SKM-1 treated with dmso at 0.1 percent for 144 hours (cell line): ENCODE measurements around the gene IGSF3.
"Not testable (repeated sequence)": the region's sequence is repeated elsewhere in the genome, so short reads cannot be mapped to it uniquely, and the experiment has no call there.

ENCODE experiments used
- DNase-seq: peaks from one replicate; lab custom pipeline; 2025; ENCODE audit not compliant: unreplicated experiment; lab: John Stamatoyannopoulos, UW

IGSF3 gene

GRCh38 chr1:116631996-116632925 is 35.3 kb downstream of the IGSF3 start:
- DNase-seq, result not testable (repeated sequence)

DNA sequence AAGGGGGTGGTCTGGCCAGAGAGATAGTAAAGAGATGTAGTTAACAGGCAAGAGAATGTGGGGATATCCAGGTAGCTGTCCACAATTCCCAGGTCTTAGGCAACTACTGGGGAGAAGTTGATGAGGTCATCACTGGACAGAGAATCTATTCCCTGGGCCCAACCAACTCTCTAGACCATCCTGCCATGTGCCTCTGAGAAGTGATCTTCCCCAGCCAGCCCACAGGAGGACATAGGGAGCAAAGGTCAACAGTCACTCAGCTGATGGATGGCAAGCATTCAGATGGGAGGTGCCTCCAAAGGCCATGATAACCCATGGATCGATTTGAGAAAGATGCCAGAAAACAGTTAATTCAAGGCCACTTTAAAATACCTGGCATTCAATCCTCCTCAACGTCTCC is 36.0 kb downstream of the IGSF3 start:
- DNase-seq, result not testable (repeated sequence)

DNA sequence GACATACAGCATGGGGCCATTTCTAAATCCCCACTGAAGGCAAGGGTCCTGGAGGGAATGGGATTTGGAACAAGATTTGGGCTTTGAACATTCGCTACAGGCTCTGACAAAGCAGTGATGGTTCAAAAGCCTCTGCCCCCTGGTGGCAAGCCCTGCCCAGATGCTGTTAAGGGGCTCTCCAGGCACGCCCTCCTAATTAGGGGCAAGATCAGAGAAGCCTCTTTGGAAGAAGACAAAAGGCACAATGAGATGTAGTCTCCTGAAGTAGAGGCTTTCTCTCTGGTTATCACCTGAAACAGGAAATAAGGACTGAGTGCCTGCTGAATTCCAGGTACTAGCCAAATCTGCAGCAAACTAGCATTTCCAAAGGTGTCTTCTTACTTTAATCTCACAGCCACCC is 37.5 kb downstream of the IGSF3 start:
- not testable (repeated sequence) for DNase-seq

- not testable (repeated sequence) for DNase-seq
These were observed 38.1 kb downstream of the IGSF3 start for GRCh38 chr1:116629441-116629840.

DNA sequence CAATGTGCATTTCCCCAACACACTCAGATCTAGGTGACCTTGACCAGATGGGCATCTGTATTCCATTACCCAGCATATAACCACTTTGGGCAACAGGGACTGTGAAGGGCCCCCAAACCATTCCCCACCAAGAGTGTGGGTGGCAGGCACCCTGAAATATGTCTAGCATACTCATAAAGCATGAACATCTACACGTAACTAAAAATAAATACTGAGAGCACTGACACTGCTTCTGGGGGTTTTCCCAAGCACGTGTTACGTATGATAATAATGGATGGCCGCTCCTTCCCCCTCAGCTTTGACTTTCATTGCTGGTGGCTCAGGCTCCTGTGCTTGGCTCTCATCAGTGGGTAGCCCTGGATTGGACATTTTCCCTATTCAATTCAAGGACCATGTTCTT is 39.1 kb downstream of the IGSF3 start:
- no peak for DNase-seq

- DNase-seq, result not testable (repeated sequence)
These were observed 40.2 kb downstream of the IGSF3 start for GRCh38 chr1:116627357-116627756.

DNA sequence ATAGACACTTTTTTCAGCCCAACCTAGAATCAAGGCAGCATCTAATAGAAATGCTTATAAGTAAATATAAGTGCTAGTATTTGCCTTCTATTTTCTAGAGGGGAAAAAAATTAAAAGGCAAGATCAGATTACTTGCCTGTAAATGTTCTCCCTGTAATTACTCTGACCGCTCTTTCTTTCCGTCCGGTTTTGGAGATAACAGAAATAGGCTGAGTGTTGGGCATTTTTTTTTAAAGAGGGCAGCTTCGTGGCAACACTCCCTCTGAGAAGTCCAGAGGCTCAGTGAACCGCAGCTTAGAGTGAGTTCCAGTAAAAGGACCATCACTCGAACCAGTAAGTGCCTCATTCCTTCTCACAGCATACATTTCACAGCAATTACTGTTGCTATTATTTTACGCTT is 40.6 kb downstream of the IGSF3 start:
- not testable (repeated sequence) for DNase-seq

DNA sequence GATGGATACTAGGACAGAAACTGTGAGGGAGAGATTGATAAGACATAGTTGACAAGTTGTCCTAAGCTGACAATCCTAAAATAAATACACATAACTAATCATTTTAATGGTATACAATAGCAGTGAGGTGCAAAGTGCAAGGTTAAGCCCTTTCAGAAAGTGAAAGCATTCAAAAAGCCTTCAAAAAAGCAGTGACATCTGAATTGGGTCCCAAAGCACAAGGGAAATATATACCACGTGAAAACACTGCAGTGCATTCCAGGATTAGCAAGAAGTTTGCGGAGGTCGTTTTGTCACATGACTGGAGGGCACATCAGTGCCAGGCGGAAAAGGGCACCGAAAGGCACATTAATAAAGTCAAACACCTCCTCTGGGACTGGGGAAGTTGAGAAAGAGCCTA is 42.4 kb downstream of the IGSF3 start:
- not testable (repeated sequence) for DNase-seq

DNA sequence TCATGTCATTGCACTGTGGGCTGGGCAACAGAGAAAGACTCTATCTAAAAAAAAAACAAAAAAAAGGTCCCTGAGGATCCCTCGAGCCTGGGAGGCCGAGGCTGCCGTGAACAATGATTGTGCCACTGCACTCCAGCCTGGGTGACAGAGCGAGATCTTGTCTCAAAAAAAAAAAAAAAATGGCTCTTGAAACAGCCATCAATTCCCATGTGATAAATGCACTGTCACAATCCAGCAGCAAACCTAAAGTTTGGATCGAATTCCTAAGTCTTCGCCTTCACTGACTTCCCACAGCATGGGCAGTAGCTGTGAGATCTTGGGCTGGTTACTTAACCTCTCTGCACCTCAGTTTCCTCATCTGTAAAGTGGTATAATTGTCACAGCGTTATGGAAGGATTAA is 43.5 kb downstream of the IGSF3 start:
- DNase-seq, result no peak

- DNase-seq, result not testable (repeated sequence)
These were observed 45.0 kb downstream of the IGSF3 start for GRCh38 chr1:116622496-116622895.

DNA sequence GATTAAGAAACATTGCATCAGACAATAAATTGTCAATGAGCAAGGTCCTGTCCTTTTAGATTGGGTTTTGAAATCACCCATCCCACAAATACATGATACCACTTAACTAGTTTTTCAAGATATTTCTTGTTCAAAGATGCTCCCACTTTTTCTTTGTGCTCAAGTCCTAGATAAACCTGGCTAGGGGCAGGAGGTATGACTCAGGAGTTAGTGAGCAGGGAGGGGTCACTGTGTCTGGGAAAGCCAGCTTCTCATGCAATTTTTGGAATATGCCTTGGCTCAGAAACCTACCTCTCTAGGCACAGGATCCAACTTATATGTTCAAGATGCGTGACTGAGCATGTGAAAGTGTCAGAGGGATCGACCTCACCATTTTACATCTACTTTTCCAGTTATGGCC is 45.8 kb downstream of the IGSF3 start:
- not testable (repeated sequence) for DNase-seq

DNA sequence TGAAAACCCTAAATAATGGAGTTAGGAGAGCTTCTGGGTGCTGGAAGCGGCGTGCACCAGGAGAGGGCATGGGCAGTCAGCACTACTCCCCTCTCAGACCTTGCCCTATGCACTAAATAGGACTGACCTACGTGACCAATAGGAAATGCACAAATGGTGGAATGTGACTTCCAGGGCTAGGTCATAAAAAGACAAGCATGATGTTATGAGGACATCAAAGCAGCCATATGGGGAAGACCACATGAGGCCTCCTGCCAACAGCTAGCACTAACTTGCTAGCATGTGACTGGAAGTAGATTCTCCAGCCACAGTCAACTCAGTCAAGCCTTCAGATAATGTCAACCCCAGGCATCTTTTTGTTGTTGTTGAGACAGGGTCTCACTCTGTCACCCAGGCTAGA is 47.1 kb downstream of the IGSF3 start:
- not testable (repeated sequence) for DNase-seq

DNA sequence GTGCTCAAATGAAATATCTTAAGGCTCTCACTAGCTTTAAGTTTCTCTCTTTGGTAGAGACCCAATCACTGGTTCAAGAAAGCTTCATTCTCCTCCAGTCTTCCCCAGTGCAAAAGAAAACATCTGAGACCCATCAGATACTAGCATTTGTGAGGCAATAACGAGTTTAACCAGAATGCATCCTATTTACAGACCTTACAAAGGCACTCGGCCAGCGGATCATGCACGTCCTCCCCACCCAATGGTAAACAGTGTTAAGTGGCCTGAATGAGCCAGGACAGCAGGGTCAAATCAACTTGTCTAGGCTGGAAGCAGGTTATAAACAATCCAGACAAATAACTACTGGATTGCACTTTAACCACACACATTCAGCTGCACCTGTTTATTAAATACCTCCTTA is 48.4 kb downstream of the IGSF3 start:
- DNase-seq, result not testable (repeated sequence)

DNA sequence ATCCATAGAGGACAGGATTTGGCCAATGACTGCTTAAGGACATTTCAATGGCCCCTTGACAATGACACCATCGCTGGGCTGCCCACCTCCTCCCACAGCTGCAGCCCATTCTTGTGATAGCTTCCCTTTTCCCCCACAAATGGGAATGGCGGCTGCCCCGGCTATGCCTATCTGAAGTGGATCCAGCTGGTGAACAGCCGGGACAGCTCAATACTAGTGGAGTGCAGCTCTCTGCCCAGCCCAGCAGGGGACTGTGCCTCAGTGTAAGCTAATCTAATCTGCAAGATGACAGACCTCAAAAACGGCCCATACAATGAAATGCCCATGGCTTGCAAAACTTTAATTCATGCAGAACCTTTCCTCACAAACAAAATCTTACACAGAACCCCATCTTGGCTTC is 49.7 kb downstream of the IGSF3 start:
- DNase-seq, result not testable (repeated sequence)

DNA sequence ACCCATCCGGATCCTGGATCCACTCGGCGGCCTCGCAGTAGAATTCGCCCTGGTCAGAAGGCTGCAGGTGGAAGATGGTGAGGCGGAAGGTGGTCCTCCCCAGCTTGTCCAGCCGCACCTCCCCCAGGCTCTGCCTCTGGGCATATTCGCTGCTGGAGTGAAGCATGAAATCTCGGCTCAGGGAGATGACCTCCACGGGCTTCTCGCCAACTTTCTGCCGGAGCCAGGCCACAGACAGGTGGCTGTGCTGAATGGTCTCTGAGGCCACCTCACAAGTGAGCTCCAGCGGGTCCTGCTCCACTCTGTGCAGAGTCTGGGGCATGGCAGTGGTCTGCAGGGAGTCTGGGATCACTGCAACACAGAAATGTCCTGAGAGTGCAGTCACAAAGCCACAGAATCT is 53.7 kb downstream of the IGSF3 start:
- DNase-seq, result not testable (repeated sequence)

DNA sequence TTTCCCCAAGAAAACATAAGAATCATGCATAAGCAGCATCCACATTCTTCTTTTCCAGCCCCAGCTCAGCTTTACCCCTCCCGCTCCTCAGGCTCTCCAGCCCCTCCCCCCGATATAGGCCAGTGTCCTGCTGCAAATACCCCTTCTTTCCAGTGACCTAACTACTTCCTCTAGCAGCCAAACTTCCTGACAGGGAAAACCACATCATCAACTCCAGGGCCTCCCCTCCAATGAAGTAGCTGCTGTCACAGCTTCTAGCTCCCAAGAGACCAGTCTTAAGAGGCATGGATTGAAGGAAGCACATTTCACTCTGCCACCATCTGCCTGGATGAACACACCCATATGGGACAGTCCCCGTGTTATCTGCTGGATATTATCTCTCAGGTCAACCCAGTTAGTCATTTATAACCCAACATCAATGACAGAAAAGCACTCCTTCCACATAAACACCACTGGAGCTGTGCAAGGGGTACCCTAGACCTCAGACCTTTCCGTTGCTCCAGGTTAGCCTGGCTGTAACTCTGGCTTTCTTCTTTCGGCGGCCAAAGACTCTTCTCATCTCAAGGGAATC is 57.6 kb downstream of the IGSF3 start:
- not testable (repeated sequence) for DNase-seq

DNA sequence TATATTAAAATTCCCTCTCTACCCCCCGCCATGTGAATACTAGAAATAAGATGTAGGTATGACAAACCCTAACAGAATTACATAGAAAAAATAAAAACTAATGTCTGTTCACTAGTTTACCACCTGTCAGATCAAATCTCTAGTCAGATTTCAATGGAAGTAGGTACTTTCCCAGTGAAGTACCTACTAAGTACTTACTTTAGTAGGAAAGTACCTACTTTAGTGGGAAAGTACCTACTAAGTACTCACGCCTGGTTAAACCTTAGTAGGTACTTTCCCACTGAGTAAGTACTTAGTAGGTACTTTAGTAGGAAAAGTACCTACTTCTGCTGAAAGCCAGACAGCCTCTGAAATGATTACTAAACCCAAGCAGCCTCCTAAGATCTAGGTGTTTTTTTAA is 58.7 kb downstream of the IGSF3 start:
- DNase-seq, result not testable (repeated sequence)

DNA sequence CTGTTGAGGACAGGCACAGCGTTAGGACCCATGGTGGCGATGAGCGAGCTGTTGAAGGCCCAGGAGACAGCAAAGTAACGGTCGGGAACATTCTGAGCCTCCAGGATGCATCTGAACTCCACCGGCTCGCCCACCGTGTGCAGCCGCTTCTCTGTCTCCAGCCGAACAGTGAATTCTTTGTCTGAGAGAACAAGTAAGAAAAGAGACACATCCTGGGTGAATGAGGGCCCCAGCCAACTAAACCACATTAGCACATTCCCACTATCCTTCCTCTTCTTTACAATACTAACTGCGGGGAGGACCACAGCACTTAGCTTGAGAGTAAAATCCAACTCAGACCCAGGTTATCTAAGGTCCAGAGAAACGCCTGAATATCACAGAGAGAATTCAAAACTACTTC is 59.4 kb downstream of the IGSF3 start:
- not testable (repeated sequence) for DNase-seq

GRCh38 chr1:116607463-116607862 is 60.1 kb downstream of the IGSF3 start:
- DNase-seq, result not testable (repeated sequence)

GRCh38 chr1:116606067-116606466 is 61.5 kb downstream of the IGSF3 start:
- peak; percentile 65 for DNase-seq

DNA sequence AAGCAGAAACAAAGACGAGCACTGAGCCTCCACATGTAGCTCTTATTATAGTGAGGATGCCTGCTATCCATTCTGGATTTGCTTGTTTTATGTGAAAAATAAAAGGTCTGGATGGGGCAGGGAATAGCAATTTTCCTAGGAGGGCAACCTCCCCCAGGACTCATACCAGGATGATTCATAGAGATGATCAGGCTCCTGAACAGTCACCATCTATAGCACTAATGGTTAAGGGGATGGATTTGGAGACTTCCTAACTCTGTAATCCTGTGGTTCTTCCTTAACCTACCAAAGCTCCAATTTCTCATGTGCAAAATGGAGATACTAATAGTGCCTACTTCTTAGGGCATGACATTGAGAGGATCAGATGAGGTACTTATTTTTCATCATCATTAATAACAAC is 62.2 kb downstream of the IGSF3 start:
- no peak for DNase-seq

- DNase-seq, result not testable (repeated sequence)
These were observed 63.1 kb downstream of the IGSF3 start for GRCh38 chr1:116604408-116604807.
